GM19372 (cell line): Measurements from ENCODE around the gene ZGRF1.

ENCODE experiments used
- ATAC-seq: cut with Tn5 transposase; IDR thresholded peaks from one replicate; pipeline ENCODE4 v1.9.1; 2021; ENCODE audit warnings: mild to moderate bottlenecking, low read depth, moderate library complexity; ENCODE audit not compliant: unreplicated experiment

ZGRF1 gene

GRCh38 chr4:112519689-112520597, 116.8 kb downstream of the ZGRF1 start:
- no peak for ATAC-seq

GRCh38 chr4:112518675-112519074, 118.0 kb downstream of the ZGRF1 start:
- no peak for ATAC-seq

GRCh38 chr4:112517911-112518310, 118.8 kb downstream of the ZGRF1 start:
- ATAC-seq, result no peak

GRCh38 chr4:112517067-112517634, 119.6 kb downstream of the ZGRF1 start:
- no peak for ATAC-seq

GRCh38 chr4:112516471-112517066, 120.1 kb downstream of the ZGRF1 start:
- ATAC-seq, result peak; percentile 27

GRCh38 chr4:112516066-112516470, 120.6 kb downstream of the ZGRF1 start, which contains the start of gene NEUROG2:
Gene NEUROG2 (minus strand): TSS chr4:112516180. CDS start chr4:112515475, 705 bp downstream.
- ATAC-seq, result no peak

GRCh38 chr4:112515198-112516065, 121.3 kb downstream of the ZGRF1 start:
- peak; percentile 33 for ATAC-seq

GRCh38 chr4:112514647-112515197, 122.0 kb downstream of the ZGRF1 start:
- ATAC-seq, result peak; percentile 1

GRCh38 chr4:112513971-112514646, 122.6 kb downstream of the ZGRF1 start:
- ATAC-seq, result no peak

- ATAC-seq, result no peak
These were observed 124.9 kb downstream of the ZGRF1 start for GRCh38 chr4:112511803-112512118.

GRCh38 chr4:112511093-112511802, 125.5 kb downstream of the ZGRF1 start:
- ATAC-seq, result no peak

- no peak for ATAC-seq
These were observed 126.2 kb downstream of the ZGRF1 start for GRCh38 chr4:112510291-112511092.

- no peak for ATAC-seq
These were observed 127.2 kb downstream of the ZGRF1 start for GRCh38 chr4:112509243-112510141.

- no peak for ATAC-seq
These were observed 128.4 kb downstream of the ZGRF1 start for GRCh38 chr4:112508356-112508755.

- ATAC-seq, result no peak
These were observed 131.9 kb downstream of the ZGRF1 start for GRCh38 chr4:112504807-112505206.

- no peak for ATAC-seq
These were observed 133.8 kb downstream of the ZGRF1 start for GRCh38 chr4:112502871-112503270.

GRCh38 chr4:112492321-112492720, 144.4 kb downstream of the ZGRF1 start:
- no peak for ATAC-seq
